K562 (cell line): ENCODE measurements around the gene EPB42.

Source experiments
- BCL6 ChIP-seq: fragments of 250-450 bp; sonication (Bioruptor Pico); IDR thresholded peaks from 2 replicates; pipeline ENCODE4 v1.4.0; 2020
- KLF10 ChIP-seq: fragments of 250-450 bp; sonication (Bioruptor Pico); IDR thresholded peaks from 2 replicates; pipeline ENCODE4 v1.6.1; 2021; ENCODE audit warnings: matching md5 sums
- MAFF ChIP-seq: IDR thresholded peaks from 2 replicates; pipeline ENCODE4 v1.6.1; 2012; ENCODE audit warnings: low read length, improper control_type of control experiment
- NRF1 ChIP-seq, 2 experiments: fragments of 450-650 bp; IDR thresholded peaks in 1 of 2; conservative IDR thresholded peaks in 1 of 2; 2 replicates each; pipeline ENCODE4 v1.6.1; 2014; ENCODE audit warnings: mild to moderate bottlenecking in 2 of 2
- SREBF1 ChIP-seq: fragments of 150-350 bp; IDR thresholded peaks from 2 replicates; pipeline ENCODE4 v1.6.1; 2014; ENCODE audit warnings: antibody characterized with exemption, low read depth, low read length, borderline replicate concordance
- TCF7L2 ChIP-seq: fragments of 150-350 bp; IDR thresholded peaks from 2 replicates; pipeline ENCODE4 v1.6.1; 2016; ENCODE audit warnings: low read depth, mild to moderate bottlenecking, low read length, moderate library complexity
- ZBTB43 ChIP-seq: sonication (generic); formaldehyde crosslinking; IDR thresholded peaks from 2 replicates; pipeline ENCODE4 v1.8.0; 2023; ENCODE audit warnings: mild to moderate bottlenecking, missing genetic modification reagents
- ZNF740 ChIP-seq, 3 experiments: fragments of 200-800 bp in 1 of 3; sonication (Bioruptor generic) in 1 of 3; sonication (generic) in 1 of 3; formaldehyde crosslinking in 1 of 3; IDR thresholded peaks; 2 replicates each; pipeline versions ENCODE4 v1.6.1 to v1.8.0; 2016 to 2022; ENCODE audit warnings: mild to moderate bottlenecking in 2 of 3, missing compliant biosample characterization in 2 of 3, missing genetic modification characterization in 2 of 3, missing genetic modification reagents in 1 of 3

- TF ChIP-seq KLF10 (CRISPR knock-in tag): no peak
- TF ChIP-seq MAFF: no peak
- TF ChIP-seq ZNF740 (CRISPR knock-in tag; IDR thresholded peaks at IDR 0.05): no peak
- TF ChIP-seq ZNF740 (tag; IDR thresholded peaks at IDR 0.05): no peak
- TF ChIP-seq ZBTB43 (CRISPR knock-in tag): no peak
- no peak for TF ChIP-seq NRF1 (conservative IDR thresholded peaks at IDR 0.05 in 1 of 2, IDR thresholded peaks at IDR 0.05 in 1 of 2)
- TF ChIP-seq TCF7L2: no peak
- no peak for TF ChIP-seq BCL6 (CRISPR knock-in tag)
- no peak for TF ChIP-seq SREBF1
Measured at GRCh38 chr15:43253431-43254403, 32.9 kb upstream of the EPB42 start.
